Measurements from ENCODE around the gene TEX261. TPM values are rescaled to one million over a fixed set of nuclear protein-coding genes. Genes with fewer than 3 reads are reported as not detected.

Gene TEX261
- total RNA-seq, 2 experiments from 2014 or later: 51.7 to 55.5 TPM

- H3K27ac Mint-ChIP-seq: no peak overlapping the region
- H3K4me3 Mint-ChIP-seq: no peak overlapping the region
- H3K27me3 Mint-ChIP-seq: no peaks in the 10 kb centered on the region
- peaks cover 10% of the 10 kb centered on the region for H3K36me3 Mint-ChIP-seq
- H3K9me3 Mint-ChIP-seq: no peaks in the 10 kb centered on the region
- POLR2A ChIA-PET: interaction anchor here (1.7 kb wide), 1 partner anchor 13 kb away, joined by 7 read pairs; no protein-coding TSS in a partner anchor
- peaks cover 12% of the 10 kb centered on the region for H3K4me1 Mint-ChIP-seq
- ATAC-seq (ENCODE audit: low read depth) (no peak), DNase-seq (no peak)
These were observed 11.0 kb downstream of the TEX261 start for GRCh38 chr2:70983506-70984227.

- Mint-ChIP-seq H3K9me3 (no peaks in the 10 kb centered on the region), H3K27ac (no peak overlapping the region), H3K36me3 (peaks cover 8% of the 10 kb centered on the region), H3K27me3 (no peaks in the 10 kb centered on the region), H3K4me3 (no peak overlapping the region), H3K4me1 (peaks cover 15% of the 10 kb centered on the region)
- POLR2A ChIA-PET: no interaction called here
- ATAC-seq (ENCODE audit: low read depth): no peak
- peak; percentile 11 for DNase-seq
These were observed 11.7 kb downstream of the TEX261 start for GRCh38 chr2:70982971-70983370.

- POLR2A ChIA-PET: interaction anchor here (1.1 kb wide), 1 partner anchor 12 kb away, joined by 4 read pairs; no protein-coding TSS in a partner anchor
- H3K4me3 Mint-ChIP-seq: no peak overlapping the region
- H3K27ac Mint-ChIP-seq: no peak overlapping the region
- no peaks in the 10 kb centered on the region for H3K9me3 Mint-ChIP-seq
- peak; percentile 20 for DNase-seq
- H3K4me1 Mint-ChIP-seq: peaks cover 21% of the 10 kb centered on the region
- peaks cover 8% of the 10 kb centered on the region for H3K36me3 Mint-ChIP-seq
- ATAC-seq (ENCODE audit: low read depth): no peak
- no peaks in the 10 kb centered on the region for H3K27me3 Mint-ChIP-seq
These were observed 12.5 kb downstream of the TEX261 start for GRCh38 chr2:70981866-70982810.

- H3K4me1 Mint-ChIP-seq: peaks cover 23% of the 10 kb centered on the region
- no peak for DNase-seq
- no peaks in the 10 kb centered on the region for H3K27me3 Mint-ChIP-seq
- peaks cover 7% of the 10 kb centered on the region for H3K36me3 Mint-ChIP-seq
- H3K9me3 Mint-ChIP-seq: no peaks in the 10 kb centered on the region
- H3K27ac Mint-ChIP-seq: no peak overlapping the region
- no peak for ATAC-seq (ENCODE audit: low read depth)
- H3K4me3 Mint-ChIP-seq: no peak overlapping the region
- POLR2A ChIA-PET: interaction anchor here (1.1 kb wide), 1 partner anchor 12 kb away, joined by 4 read pairs; no protein-coding TSS in a partner anchor
These were observed 13.3 kb downstream of the TEX261 start for GRCh38 chr2:70981421-70981820.

GRCh38 chr2:70979626-70980025, 15.0 kb downstream of the TEX261 start:
- H3K27me3 Mint-ChIP-seq: no peaks in the 10 kb centered on the region
- no peaks in the 10 kb centered on the region for H3K36me3 Mint-ChIP-seq
- DNase-seq (no peak), ATAC-seq (ENCODE audit: low read depth) (no peak)
- H3K9me3 Mint-ChIP-seq: no peaks in the 10 kb centered on the region
- POLR2A ChIA-PET: no interaction called here
- H3K4me3 Mint-ChIP-seq: no peak overlapping the region
- no peak overlapping the region for H3K27ac Mint-ChIP-seq
- H3K4me1 Mint-ChIP-seq: peaks cover 17% of the 10 kb centered on the region

- no peaks in the 10 kb centered on the region for H3K27me3 Mint-ChIP-seq
- DNase-seq: no peak
- no peaks in the 10 kb centered on the region for H3K36me3 Mint-ChIP-seq
- H3K9me3 Mint-ChIP-seq: no peaks in the 10 kb centered on the region
- POLR2A ChIA-PET: no interaction called here
- H3K27ac Mint-ChIP-seq: no peak overlapping the region
- no peak for ATAC-seq (ENCODE audit: low read depth)
- H3K4me3 Mint-ChIP-seq: peak overlapping the region; percentile 8
- peaks cover 13% of the 10 kb centered on the region for H3K4me1 Mint-ChIP-seq
These were observed 15.5 kb downstream of the TEX261 start for GRCh38 chr2:70979180-70979488.

- peak; percentile 55 for DNase-seq
- no peaks in the 10 kb centered on the region for H3K36me3 Mint-ChIP-seq
- peak within 1 kb of the TSS; percentile 84 for H3K27ac Mint-ChIP-seq
- H3K9me3 Mint-ChIP-seq: no peaks in the 10 kb centered on the region
- POLR2A ChIA-PET: interaction anchor here (1.2 to 1.7 kb wide), 2 partner anchors 13 to 23 kb away, joined by 3 to 6 read pairs; no protein-coding TSS in a partner anchor
- peak within 1 kb of the TSS; percentile 85 for H3K4me3 Mint-ChIP-seq
- H3K4me1 Mint-ChIP-seq: peaks cover 11% of the 10 kb centered on the region
- H3K27me3 Mint-ChIP-seq: peaks cover 3% of the 10 kb centered on the region
- ATAC-seq (ENCODE audit: low read depth): peak; percentile 55
These were observed 16.1 kb downstream of the TEX261 start, which contains the start of gene ANKRD53 for GRCh38 chr2:70978341-70979179. Gene ANKRD53, plus strand, starts transcription at chr2:70978630. Its CDS starts 16 bp downstream, at chr2:70978646.

GRCh38 chr2:70977605-70978205, 17.0 kb downstream of the TEX261 start:
- peaks cover 11% of the 10 kb centered on the region for H3K4me1 Mint-ChIP-seq
- no peaks in the 10 kb centered on the region for H3K36me3 Mint-ChIP-seq
- no peaks in the 10 kb centered on the region for H3K9me3 Mint-ChIP-seq
- peaks cover 3% of the 10 kb centered on the region for H3K27me3 Mint-ChIP-seq
- H3K4me3 Mint-ChIP-seq: peak overlapping the region; percentile 85
- DNase-seq (no peak), ATAC-seq (ENCODE audit: low read depth) (no peak)
- peak overlapping the region; percentile 84 for H3K27ac Mint-ChIP-seq
- POLR2A ChIA-PET: interaction anchor here (1.2 to 1.7 kb wide), 2 partner anchors 12 to 23 kb away, joined by 3 to 6 read pairs; no protein-coding TSS in a partner anchor

GRCh38 chr2:70975237-70975636, 19.4 kb downstream of the TEX261 start:
- ATAC-seq (ENCODE audit: low read depth): no peak
- Mint-ChIP-seq H3K27me3 (peaks cover 16% of the 10 kb centered on the region), H3K4me1 (peaks cover 11% of the 10 kb centered on the region), H3K27ac (no peak overlapping the region), H3K9me3 (no peaks in the 10 kb centered on the region), H3K36me3 (no peaks in the 10 kb centered on the region), H3K4me3 (no peak overlapping the region)
- no peak for DNase-seq
- POLR2A ChIA-PET: interaction anchor here (1.3 kb wide), 1 partner anchor 94 kb away, joined by 3 read pairs; the partner anchor contains the start of gene NAGK

GRCh38 chr2:70974592-70974991, 20.1 kb downstream of the TEX261 start:
- no peak for DNase-seq

GRCh38 chr2:70967189-70967588, 27.5 kb downstream of the TEX261 start:
- Mint-ChIP-seq H3K4me1 (peaks cover 5% of the 10 kb centered on the region), H3K4me3 (no peak overlapping the region), H3K36me3 (no peaks in the 10 kb centered on the region), H3K9me3 (no peaks in the 10 kb centered on the region), H3K27me3 (peaks cover 64% of the 10 kb centered on the region), H3K27ac (no peak overlapping the region)
- POLR2A ChIA-PET: no interaction called here
- no peak for DNase-seq
- ATAC-seq (ENCODE audit: low read depth): no peak

More at GRCh38 chr2:70974592-70974991, 20.1 kb downstream of the TEX261 start:
- no peaks in the 10 kb centered on the region for H3K36me3 Mint-ChIP-seq
- no peak overlapping the region for H3K4me3 Mint-ChIP-seq
- no peak overlapping the region for H3K27ac Mint-ChIP-seq
- peaks cover 20% of the 10 kb centered on the region for H3K27me3 Mint-ChIP-seq
- POLR2A ChIA-PET: interaction anchor here (1.3 kb wide), 1 partner anchor 94 kb away, joined by 3 read pairs; the partner anchor contains the start of gene NAGK
- H3K4me1 Mint-ChIP-seq: peaks cover 11% of the 10 kb centered on the region
- ATAC-seq (ENCODE audit: low read depth): no peak
- no peaks in the 10 kb centered on the region for H3K9me3 Mint-ChIP-seq

GRCh38 chr2:70966681-70967080, 28.0 kb downstream of the TEX261 start:
- POLR2A ChIA-PET: interaction anchor here (0.6 kb wide), 1 partner anchor 14 kb away, joined by 3 read pairs; no protein-coding TSS in a partner anchor
- peaks cover 5% of the 10 kb centered on the region for H3K4me1 Mint-ChIP-seq

More at GRCh38 chr2:70966681-70967080, 28.0 kb downstream of the TEX261 start:
- DNase-seq (no peak), ATAC-seq (ENCODE audit: low read depth) (no peak)
- Mint-ChIP-seq H3K36me3 (no peaks in the 10 kb centered on the region), H3K27me3 (peaks cover 62% of the 10 kb centered on the region), H3K27ac (no peak overlapping the region), H3K9me3 (no peaks in the 10 kb centered on the region), H3K4me3 (no peak overlapping the region)
